ENCODE data around the gene ADAMTSL4. TPM values are rescaled to one million over a fixed set of nuclear protein-coding genes. Genes with fewer than 3 reads are reported as not detected.
"Not testable (repeated sequence)": the region's sequence is repeated elsewhere in the genome, so short reads cannot be mapped to it uniquely, and the experiment has no call there.

Gene ADAMTSL4
- total and polyA plus RNA-seq, 3 donors from 2014 or later = 8.9 to 14.2 (median 10.0) TPM

DNA sequence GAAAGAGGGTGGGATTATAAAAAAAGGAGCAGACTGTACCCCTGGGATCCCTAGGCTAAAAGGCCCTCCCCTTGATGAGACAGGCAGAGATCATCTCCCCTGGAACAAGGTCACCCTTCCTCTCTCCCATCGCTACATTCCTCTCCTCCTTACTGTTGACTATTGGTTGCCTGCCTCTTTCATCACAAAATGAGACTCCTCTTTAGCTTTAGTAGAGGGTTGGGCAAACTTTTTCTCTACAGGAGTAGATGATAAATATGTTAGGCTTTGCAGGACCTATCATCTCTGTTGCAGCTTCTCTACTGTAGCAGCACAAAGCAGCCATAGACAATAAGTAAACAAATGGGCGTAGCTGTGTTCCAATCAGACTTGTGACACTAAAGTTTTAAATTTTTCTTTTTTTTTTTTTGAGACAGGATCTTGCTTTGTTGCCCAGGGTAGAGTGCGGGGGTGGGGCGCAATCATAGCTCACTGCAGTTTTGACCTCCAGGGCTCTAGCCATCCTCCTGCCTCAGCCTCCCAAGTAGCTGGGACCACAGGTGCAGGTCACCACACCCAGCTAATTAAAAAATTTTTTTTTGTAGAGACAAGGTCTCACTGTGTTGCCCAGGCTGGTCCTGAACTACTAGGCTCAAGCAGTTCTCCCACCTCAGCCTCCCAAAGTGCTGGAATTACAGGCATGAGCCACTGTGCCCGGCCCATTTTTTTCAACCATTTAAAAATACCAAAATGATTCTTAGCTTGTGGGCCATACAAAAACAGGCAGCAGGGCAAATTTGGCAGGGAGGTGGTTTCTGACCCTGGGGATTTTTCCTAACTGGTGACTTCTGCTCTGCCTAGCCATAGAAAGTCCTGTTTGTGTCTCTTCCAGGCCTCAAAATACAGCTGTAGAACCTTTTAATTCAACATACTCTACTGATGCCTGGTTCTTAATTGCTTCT, 15.1 kb downstream of the ADAMTSL4 start:
- no peak for DNase-seq
- no peaks in the 10 kb centered on the region for H3K36me3 ChIP-seq (ENCODE audit: low read depth, missing control alignments)
- no peak overlapping the region for H3K4me3 ChIP-seq
- no peaks in the 10 kb centered on the region for H3K9me3 ChIP-seq
- no peaks in the 10 kb centered on the region for H3K27me3 ChIP-seq
- no peak for TF ChIP-seq POLR2A (IDR thresholded peaks at IDR 0.05)
- TF ChIP-seq, protein P1, sequence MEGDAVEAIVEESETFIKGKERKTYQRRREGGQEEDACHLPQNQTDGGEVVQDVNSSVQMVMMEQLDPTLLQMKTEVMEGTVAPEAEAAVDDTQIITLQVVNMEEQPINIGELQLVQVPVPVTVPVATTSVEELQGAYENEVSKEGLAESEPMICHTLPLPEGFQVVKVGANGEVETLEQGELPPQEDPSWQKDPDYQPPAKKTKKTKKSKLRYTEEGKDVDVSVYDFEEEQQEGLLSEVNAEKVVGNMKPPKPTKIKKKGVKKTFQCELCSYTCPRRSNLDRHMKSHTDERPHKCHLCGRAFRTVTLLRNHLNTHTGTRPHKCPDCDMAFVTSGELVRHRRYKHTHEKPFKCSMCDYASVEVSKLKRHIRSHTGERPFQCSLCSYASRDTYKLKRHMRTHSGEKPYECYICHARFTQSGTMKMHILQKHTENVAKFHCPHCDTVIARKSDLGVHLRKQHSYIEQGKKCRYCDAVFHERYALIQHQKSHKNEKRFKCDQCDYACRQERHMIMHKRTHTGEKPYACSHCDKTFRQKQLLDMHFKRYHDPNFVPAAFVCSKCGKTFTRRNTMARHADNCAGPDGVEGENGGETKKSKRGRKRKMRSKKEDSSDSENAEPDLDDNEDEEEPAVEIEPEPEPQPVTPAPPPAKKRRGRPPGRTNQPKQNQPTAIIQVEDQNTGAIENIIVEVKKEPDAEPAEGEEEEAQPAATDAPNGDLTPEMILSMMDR (IDR thresholded peaks at IDR 0.05) = no peak
- H3K4me1 ChIP-seq = peaks cover 88% of the 10 kb centered on the region
- intact Hi-C loops (cut with DNase I; ENCODE audit: low total_unique reads) = loop anchor here (5.0 kb wide), 1 partner anchor 58 kb away; no protein-coding TSS in a partner anchor
- peak overlapping the region; percentile 97 to 99 for H3K27ac ChIP-seq
- WGBS, 2 donors = 60 to 71% methylated on average over 5 of the region's 5 CpGs

GRCh38 chr1:150565240-150565991, 16.2 kb downstream of the ADAMTSL4 start:
- DNase-seq; H3K27me3 ChIP-seq; H3K36me3 ChIP-seq (ENCODE audit: low read depth, missing control alignments); intact Hi-C loops (cut with DNase I; ENCODE audit: low total_unique reads); H3K9me3 ChIP-seq; H3K4me3 ChIP-seq: not testable (repeated sequence)
- 81 to 87% methylated on average over 14 of the region's 14 CpGs for WGBS, 2 donors
- Histone ChIP-seq H3K27ac (peak overlapping the region; percentile 97 to 99), H3K4me1 (peaks cover 84% of the 10 kb centered on the region)

GRCh38 chr1:150566589-150567340, 17.6 kb downstream of the ADAMTSL4 start:
- WGBS, 2 donors = 82 to 87% methylated on average over 12 of the region's 12 CpGs
- Histone ChIP-seq H3K9me3 (no peaks in the 10 kb centered on the region), H3K27me3 (no peaks in the 10 kb centered on the region), H3K4me3 (no peak overlapping the region), H3K36me3 (ENCODE audit: low read depth, missing control alignments) (no peaks in the 10 kb centered on the region), H3K4me1 (peaks cover 80% of the 10 kb centered on the region), H3K27ac (peak overlapping the region; percentile 97 to 99)
- intact Hi-C loops (cut with DNase I; ENCODE audit: low total_unique reads) = no loop called here
- no peak for DNase-seq
- TF ChIP-seq, protein P1 (IDR thresholded peaks at IDR 0.05) = no peak
- no peak for TF ChIP-seq POLR2A (IDR thresholded peaks at IDR 0.05)

GRCh38 chr1:150567341-150567716, 18.1 kb downstream of the ADAMTSL4 start:
- Histone ChIP-seq H3K4me3 (peak overlapping the region in 1 of 2 donors; percentile 26), H3K4me1 (peaks cover 77% of the 10 kb centered on the region), H3K27me3 (no peaks in the 10 kb centered on the region), H3K36me3 (ENCODE audit: low read depth, missing control alignments) (no peaks in the 10 kb centered on the region), H3K9me3 (no peaks in the 10 kb centered on the region), H3K27ac (peak overlapping the region; percentile 97 to 99)
- no peak for DNase-seq
- intact Hi-C loops (cut with DNase I; ENCODE audit: low total_unique reads) = no loop called here
- WGBS, 2 donors = 15 to 42% methylated on average over 3 of the region's 3 CpGs
- TF ChIP-seq, protein P1 (IDR thresholded peaks at IDR 0.05) = no peak
- no peak for TF ChIP-seq POLR2A (IDR thresholded peaks at IDR 0.05)
